Gastrocnemius medialis (tissue), 4 donors: ENCODE data around the gene GMEB2. TPM values are rescaled to one million over a fixed set of nuclear protein-coding genes. Genes with fewer than 3 reads are reported as not detected.

Experiments
- ATAC-seq, 2 donors: fragments of 150-250 bp; one replicate each; pipeline ENCODE4 v1.9.1; 2016
- DNase-seq, 2 donors: peaks; one replicate each; pipeline ENCODE4 v3.0.0-alpha.2; 2019
- H3K27ac ChIP-seq, 4 donors: fragments of 200-600 bp; sonication (generic); 1 replicate in 1 of 4; 2 replicates in 3 of 4; pipeline ENCODE4 v1.5.1; 2016 to 2018; ENCODE audit warnings: mild to moderate bottlenecking in 2 of 4, moderate library complexity in 1 of 4
- H3K27me3 ChIP-seq, 3 donors: fragments of 200-600 bp; sonication (generic) in 2 of 3; 1 replicate in 1 of 3; 2 replicates in 2 of 3; pipeline versions ENCODE4 v1.5.1 to v1.6.0; 2016 to 2019; ENCODE audit warnings: mild to moderate bottlenecking in 1 of 3, moderate library complexity in 1 of 3
- H3K36me3 ChIP-seq, 2 donors: fragments of 200-600 bp; sonication (generic) in 1 of 2; one replicate each; pipeline ENCODE4 v1.5.1; 2017 to 2018
- H3K4me1 ChIP-seq, 2 donors: fragments of 200-600 bp; sonication (generic) in 1 of 2; one replicate each; pipeline ENCODE4 v1.5.1; 2016 to 2017; ENCODE audit warnings: mild to moderate bottlenecking in 2 of 2
- H3K4me3 ChIP-seq, 4 donors: fragments of 200-600 bp; sonication (generic) in 3 of 4; 1 replicate in 1 of 4; 2 replicates in 3 of 4; pipeline ENCODE4 v1.5.1; 2016 to 2019; ENCODE audit warnings: mild to moderate bottlenecking in 2 of 4
- H3K9me3 ChIP-seq, 3 donors: fragments of 200-600 bp; sonication (generic) in 2 of 3; 1 replicate in 1 of 3; 2 replicates in 2 of 3; pipeline ENCODE4 v1.5.1; 2016 to 2019
- CTCF ChIP-seq, 5 experiments: fragments of 450-650 bp in 3 of 5; fragments of 200-600 bp in 2 of 5; sonication (generic) in 2 of 5; IDR thresholded peaks in 4 of 5; conservative IDR thresholded peaks in 1 of 5; 1 replicate in 4 of 5; 2 replicates in 1 of 5; pipeline ENCODE4 v1.5.1; 2016 to 2019; ENCODE audit warnings: antibody characterized with exemption in 5 of 5, mild to moderate bottlenecking in 3 of 5, moderate library complexity in 3 of 5
- POLR2A ChIP-seq, 2 donors: fragments of 450-650 bp; IDR thresholded peaks; one replicate each; pipeline ENCODE4 v1.6.1; 2017; ENCODE audit warnings: antibody characterized with exemption in 2 of 2, mild to moderate bottlenecking in 2 of 2, moderate library complexity in 2 of 2
- in situ Hi-C, 4 donors: fragments of 200-750 bp; cut with MboI; loops; one replicate each; pipeline versions ENCODE4 v1.15.0 to v1.8.0; 2017; ENCODE audit warnings: low sequenced_read_pairs in 4 of 4
- intact Hi-C: fragments of 100-400 bp; cut with DNase I; formaldehyde crosslinking; loops from one replicate; pipeline ENCODE4 v1.15.1; 2023; ENCODE audit warnings: low total_unique reads
- total RNA-seq, 4 donors: library from RNA; depleted of rRNA; stranded (reverse); fragments of >200 nt; gene quantifications; one replicate each; pipeline versions ENCODE4 v1.1.0 to v1.2.3, GENCODE V29; 2016

The GMEB2 gene
- total RNA-seq, 4 donors from 2014 or later: 6.1 to 14.3 (median 6.8) TPM

- H3K4me1 ChIP-seq: peaks cover 22 to 33% of the 10 kb centered on the region in 2 donors
- peak overlapping the region; percentile 91 to 96 (median 92) for H3K27ac ChIP-seq
- TF ChIP-seq CTCF (IDR thresholded peaks at IDR 0.05 in 4 of 5, conservative IDR thresholded peaks at IDR 0.05 in 1 of 5) (no peak), POLR2A (IDR thresholded peaks at IDR 0.05) (no peak)
- intact Hi-C loops: no loop called here
- DNase-seq (no peak), ATAC-seq (peak; percentile 3 to 5)
- H3K27me3 ChIP-seq: peaks cover 4 to 7% (median 4%) of the 10 kb centered on the region in 3 donors
- H3K4me3 ChIP-seq: peak overlapping the region; percentile 78 to 94 (median 89)
- H3K9me3 ChIP-seq: no peaks in the 10 kb centered on the region
- peaks cover 0 to 14% of the 10 kb centered on the region in 2 donors for H3K36me3 ChIP-seq
- in situ Hi-C loops: loop anchor here in 1 of 4 donors (10.0 kb wide), 1 partner anchor 57 kb away; no protein-coding TSS in a partner anchor
Measured at GRCh38 chr20:63657260-63657936, 30.5 kb upstream of the GMEB2 start.

DNA sequence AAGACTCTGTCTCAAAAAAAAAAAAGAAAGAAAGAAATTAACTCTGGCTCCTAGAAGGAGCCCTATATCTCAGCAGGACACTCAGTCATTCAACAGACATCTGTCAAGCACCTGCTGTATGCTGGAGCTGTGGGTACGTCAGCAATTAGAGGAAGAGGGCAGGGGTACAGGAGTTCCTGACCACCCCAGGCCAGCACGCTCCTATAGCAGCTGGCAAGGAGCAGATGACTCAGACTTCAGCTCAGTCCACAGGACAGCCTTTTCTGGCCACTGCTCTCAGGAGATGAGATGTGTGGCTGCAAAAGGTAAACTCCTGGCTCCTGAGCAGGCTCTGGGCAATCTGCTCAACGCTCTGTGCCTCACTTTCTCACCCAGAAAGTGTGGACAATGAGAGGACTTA, 29.6 kb upstream of the GMEB2 start:
- H3K4me1 ChIP-seq: peaks cover 22 to 33% of the 10 kb centered on the region in 2 donors

GRCh38 chr20:63655249-63655648, 28.3 kb upstream of the GMEB2 start:
- no peaks in the 10 kb centered on the region for H3K9me3 ChIP-seq
- no peak for ATAC-seq
- no peak for TF ChIP-seq POLR2A (IDR thresholded peaks at IDR 0.05)
- TF ChIP-seq CTCF (IDR thresholded peaks at IDR 0.05 in 4 of 5, conservative IDR thresholded peaks at IDR 0.05 in 1 of 5): no peak
- H3K4me1 ChIP-seq: peaks cover 22 to 33% of the 10 kb centered on the region in 2 donors
- intact Hi-C loops (no loop called here), in situ Hi-C loops (loop anchor here in 1 of 4 donors (10.0 kb wide), 1 partner anchor 60 kb away; no protein-coding TSS in a partner anchor)
- peaks cover 15 to 21% (median 18%) of the 10 kb centered on the region in 3 donors for H3K27me3 ChIP-seq
- H3K36me3 ChIP-seq: peaks cover 0 to 5% of the 10 kb centered on the region in 2 donors
- no peak overlapping the region for H3K4me3 ChIP-seq
- H3K27ac ChIP-seq: no peak overlapping the region
- no peak for DNase-seq

More for the DNA sequence above, 29.6 kb upstream of the GMEB2 start:
- TF ChIP-seq POLR2A (IDR thresholded peaks at IDR 0.05): no peak
- Histone ChIP-seq H3K27ac (peak overlapping the region in 1 of 4 donors; percentile 96), H3K27me3 (peaks cover 13 to 15% (median 13%) of the 10 kb centered on the region in 3 donors), H3K9me3 (no peaks in the 10 kb centered on the region), H3K4me3 (no peak overlapping the region), H3K36me3 (peaks cover 0 to 12% of the 10 kb centered on the region in 2 donors)
- intact Hi-C loops (no loop called here), in situ Hi-C loops (loop anchor here in 1 of 4 donors (10.0 kb wide), 1 partner anchor 58 kb away; no protein-coding TSS in a partner anchor)
- no peak for DNase-seq
- no peak for ATAC-seq

GRCh38 chr20:63653974-63654668, 27.2 kb upstream of the GMEB2 start:
- in situ Hi-C loops (loop anchor here in 1 of 4 donors (10.0 kb wide), 1 partner anchor 61 kb away; no protein-coding TSS in a partner anchor), intact Hi-C loops (no loop called here)
- peaks cover 18 to 27% of the 10 kb centered on the region in 2 donors for H3K4me1 ChIP-seq
- ATAC-seq (no peak), DNase-seq (no peak)
- H3K36me3 ChIP-seq: no peaks in the 10 kb centered on the region
- H3K27me3 ChIP-seq: peaks cover 15 to 21% (median 18%) of the 10 kb centered on the region in 3 donors
- TF ChIP-seq POLR2A (IDR thresholded peaks at IDR 0.05) (no peak), CTCF (IDR thresholded peaks at IDR 0.05 in 4 of 5, conservative IDR thresholded peaks at IDR 0.05 in 1 of 5) (no peak)
- H3K27ac ChIP-seq: peak overlapping the region in 1 of 4 donors; percentile 25
- H3K4me3 ChIP-seq: peak overlapping the region in 2 of 4 donors; percentile 42 to 48
- no peaks in the 10 kb centered on the region for H3K9me3 ChIP-seq
